ENCODE results near the gene TFPT.
"Not testable (repeated sequence)": the region's sequence is repeated elsewhere in the genome, so short reads cannot be mapped to it uniquely, and the experiment has no call there.

The TFPT gene

GRCh38 chr19:54114340-54115108 is 933 bp downstream of the TFPT start:
- DNase-seq: no peak

DNA sequence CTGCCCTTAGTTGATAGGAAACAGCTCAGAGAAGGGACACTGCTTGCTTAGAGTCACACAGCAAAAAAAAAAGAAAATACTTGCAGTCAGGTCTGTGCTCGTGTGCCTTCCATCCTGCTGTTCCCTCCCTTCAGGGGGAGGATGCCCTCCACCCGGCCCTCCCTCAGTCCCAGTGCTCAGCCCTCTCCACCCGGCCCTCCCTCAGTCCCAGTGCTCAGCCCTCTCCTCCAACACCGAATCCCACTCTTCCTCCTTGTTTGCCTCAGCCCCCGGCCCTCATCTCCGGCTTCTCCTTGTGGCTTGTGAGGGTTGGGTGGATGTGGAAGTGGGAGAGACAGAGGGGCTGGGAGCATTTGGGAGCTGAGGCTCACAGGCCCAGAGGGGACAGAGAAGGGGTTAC is 5.8 kb downstream of the TFPT start:
- DNase-seq: no peak

DNA sequence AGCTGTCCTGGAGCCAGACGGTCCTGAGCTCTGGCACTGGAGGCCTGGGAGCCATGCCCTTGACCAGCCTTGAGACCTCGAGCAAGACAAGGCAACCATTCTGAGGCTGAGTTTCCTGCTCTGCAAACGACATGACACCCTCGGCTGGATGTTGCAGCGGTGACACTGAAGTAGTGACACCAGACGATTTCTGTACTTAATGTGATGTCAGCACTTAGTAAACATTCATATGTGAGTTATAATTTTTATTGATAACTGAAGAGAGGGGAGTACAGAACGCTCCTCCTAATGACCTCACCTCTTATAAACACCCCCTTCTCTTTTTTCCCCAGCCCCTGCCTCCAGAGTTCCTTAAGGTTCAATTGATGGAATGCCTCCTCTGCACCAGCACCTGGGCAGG is 7.0 kb downstream of the TFPT start:
- no peak for DNase-seq

DNA sequence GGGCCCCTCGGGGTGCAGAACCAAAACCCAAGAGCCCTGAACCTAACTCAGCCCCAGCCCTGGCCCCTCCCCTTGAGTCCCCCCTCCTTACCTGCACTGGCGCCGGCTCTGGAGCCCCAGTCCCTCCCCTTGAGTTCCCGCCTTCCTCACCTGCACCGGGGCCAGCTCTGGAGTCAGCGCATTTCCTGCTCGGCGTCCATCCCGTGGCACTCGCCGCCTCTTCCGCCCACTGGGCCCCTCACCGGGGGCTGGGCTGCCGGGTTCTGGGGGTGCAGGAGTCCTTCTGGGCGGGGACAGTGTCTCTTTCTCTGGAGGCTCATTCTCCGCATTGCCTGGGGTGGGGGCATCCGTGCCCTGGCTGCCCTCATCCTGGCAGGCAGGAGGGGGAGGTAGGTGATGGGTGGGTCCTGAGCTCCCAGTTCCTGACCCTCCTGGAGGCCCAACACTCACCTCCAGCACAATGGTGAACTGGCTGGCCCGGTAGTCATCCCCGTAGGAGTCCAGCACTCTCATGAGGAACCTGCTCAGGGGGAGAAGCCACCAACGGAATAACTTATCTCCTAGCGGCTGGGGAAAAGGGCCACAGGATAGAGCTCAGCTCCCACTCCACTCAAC is 7.5 kb downstream of the TFPT start:
- no peak for DNase-seq

DNA sequence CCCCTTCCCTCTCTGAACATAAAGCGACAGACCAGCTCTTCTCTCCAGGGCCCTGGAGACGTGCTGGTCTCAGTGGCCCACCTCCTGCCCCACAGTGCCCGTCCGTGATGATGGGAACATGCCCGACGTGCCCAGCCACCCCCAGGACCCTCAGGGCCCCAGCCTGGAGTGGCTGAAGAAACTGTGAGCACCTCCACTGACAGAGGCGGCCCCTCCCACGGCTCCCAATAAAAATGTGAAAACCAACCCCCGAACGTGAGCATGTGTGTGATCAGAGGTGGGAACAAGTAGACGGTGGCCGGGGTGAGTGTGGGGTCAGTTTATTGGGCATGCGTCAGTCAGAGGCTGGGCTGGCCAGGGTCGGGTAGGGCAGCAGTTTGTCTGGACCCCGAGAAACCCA is 8.7 kb downstream of the TFPT start:
- no peak for DNase-seq

DNA sequence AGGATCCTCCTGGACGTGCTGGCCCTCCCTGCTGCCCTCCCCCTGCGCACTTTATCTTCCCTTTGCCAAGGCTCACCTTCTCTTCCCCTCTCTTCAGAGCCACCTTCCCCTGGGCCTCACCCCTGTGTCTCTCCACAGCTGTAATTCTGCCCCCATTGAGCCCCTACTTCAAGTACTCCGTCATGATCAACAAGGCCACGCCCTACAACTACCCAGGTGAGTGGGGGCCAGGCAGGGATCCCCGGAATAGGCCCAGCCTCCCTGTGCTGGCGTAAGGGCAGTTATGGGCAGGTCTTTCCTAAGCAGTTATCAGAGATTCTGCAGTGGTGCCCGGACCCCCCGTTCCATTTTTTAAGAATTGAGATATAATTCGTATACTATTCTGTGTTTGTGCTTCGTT is 9.7 kb downstream of the TFPT start:
- no peak for DNase-seq

GRCh38 chr19:54104998-54105715 is 10.3 kb downstream of the TFPT start:
- DNase-seq: no peak

GRCh38 chr19:54102421-54103169 is 12.9 kb downstream of the TFPT start, which contains the start of gene NDUFA3:
Gene NDUFA3, plus strand, starts transcription at chr19:54102855. Its CDS starts 24 bp downstream, at chr19:54102879.
- peak; percentile 98 for DNase-seq

DNA sequence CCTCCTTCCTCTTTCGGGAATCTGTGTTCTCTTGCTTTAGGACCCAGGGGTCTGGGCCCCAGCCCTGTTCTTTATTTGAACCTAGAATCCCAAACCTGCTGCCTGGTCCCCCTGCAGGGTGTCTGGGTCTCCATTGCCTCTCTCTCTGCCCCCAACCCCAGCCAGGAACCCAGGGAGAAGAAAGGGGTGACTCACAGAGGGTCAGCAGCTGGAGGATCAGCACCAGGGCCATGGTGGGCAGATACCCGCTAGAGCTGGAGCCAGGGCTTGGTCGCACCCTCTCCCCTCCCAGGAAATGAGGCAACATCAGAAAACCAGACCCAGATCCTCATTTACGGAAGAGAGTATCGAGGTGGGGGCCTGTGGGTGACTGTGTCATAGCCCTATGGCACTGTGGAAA is 14.9 kb downstream of the TFPT start, which contains the start of gene OSCAR:
Gene OSCAR, minus strand, starts transcription at position 243 of the 400 bp plus-strand sequence. Its CDS starts 11 bp downstream, at position 232.
- no peak for DNase-seq

- not testable (repeated sequence) for DNase-seq
Observed at GRCh38 chr19:54099903-54100255, 15.6 kb downstream of the TFPT start.

GRCh38 chr19:54099190-54099902 is 16.1 kb downstream of the TFPT start:
- no peak for DNase-seq

GRCh38 chr19:54096617-54097106 is 18.8 kb downstream of the TFPT start:
- DNase-seq: no peak

- DNase-seq: not testable (repeated sequence)
Observed at GRCh38 chr19:54095859-54096616, 19.4 kb downstream of the TFPT start.

DNA sequence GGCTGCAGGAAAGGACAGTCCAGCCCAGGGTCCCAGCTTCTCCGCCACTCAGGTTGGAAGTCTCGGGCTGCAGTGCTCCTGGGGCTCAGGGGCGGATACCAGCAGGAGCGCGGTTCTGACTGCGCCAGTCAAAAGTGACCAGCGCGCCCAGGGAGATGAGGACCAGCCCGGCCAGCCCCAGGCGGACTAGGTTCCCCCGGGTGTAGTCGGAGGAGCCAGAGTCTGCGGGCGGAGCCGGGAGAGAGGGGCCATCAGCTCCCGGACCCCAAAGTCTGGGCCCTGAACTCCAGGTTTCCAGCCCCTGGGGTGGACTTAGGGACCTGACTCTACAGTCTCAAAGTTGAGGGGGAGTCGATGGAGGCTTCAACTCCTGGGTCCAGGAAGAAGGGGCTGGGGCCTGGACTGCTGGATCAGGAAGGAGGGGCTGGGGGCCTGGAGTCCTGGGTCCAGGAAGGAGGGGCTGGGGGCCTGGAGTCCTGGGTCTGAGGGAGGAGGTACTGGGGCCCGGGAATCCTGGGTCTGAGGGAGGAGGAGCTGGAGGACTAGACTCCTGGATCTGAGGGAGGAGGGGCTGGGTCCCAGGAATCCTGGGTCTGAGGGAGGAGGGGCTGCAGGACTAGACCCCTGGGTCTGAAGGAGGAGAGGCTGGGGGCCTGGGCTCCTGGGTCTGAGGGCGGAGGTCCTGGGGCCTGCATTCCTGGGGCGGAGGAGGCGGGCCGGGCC is 20.2 kb downstream of the TFPT start:
- DNase-seq: no peak

DNA sequence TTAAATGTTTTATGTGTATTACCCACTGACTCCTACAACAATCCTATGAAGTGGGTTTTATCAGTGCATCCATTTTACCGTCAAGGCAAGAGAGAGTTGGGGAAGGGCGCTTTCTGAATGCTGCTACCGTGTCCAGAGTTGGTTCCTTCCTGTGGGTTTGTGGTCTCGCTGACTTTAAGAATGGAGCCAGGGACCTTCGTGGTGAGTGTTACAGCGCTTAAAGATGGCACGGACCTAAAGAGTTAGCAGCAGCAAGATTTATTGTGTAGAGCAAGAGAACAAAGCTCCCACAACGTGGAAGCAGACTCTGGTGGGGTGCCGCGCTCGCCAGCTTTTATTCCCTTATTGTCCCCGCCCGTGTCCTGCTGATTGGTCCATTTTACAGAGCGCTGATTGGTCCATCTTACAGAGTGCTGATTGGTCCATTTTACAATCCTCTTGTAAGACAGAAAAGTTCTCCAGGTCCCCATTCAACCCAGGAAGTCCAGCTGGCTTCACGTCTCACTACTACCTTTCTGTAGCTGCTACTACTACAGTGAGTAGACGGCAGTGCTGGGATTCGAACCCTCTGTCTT is 20.9 kb downstream of the TFPT start:
- DNase-seq: no peak

GRCh38 chr19:54084410-54084809 is 31.0 kb downstream of the TFPT start:
- DNase-seq: no peak

DNA sequence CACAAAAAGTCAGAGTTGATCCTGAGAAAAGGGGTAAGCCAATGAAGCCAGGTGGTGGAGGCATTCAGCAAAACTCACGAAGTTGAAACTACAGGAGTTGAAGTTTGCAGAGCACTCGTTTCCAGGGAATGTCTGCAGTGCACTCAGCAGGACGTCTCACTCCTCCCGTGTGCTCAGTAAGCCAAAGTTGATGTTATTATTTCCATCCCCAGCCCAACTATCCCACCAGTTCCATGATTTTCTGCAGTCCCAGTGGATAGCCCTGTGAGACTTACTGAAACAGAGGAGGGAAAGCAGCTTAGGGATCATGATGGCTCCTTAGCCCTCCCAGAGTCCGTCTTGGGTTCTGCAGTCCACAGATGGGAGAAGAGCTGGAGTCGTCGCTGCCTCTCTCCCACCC is 34.4 kb downstream of the TFPT start, which contains the start of gene TARM1:
Gene TARM1, minus strand, starts transcription at position 334 of the 400 bp plus-strand sequence. Its CDS starts 25 bp downstream, at position 309.
- no peak for DNase-seq

- no peak for DNase-seq
Observed at GRCh38 chr19:54077334-54077733, 38.1 kb downstream of the TFPT start.

GRCh38 chr19:54074851-54075250 is 40.6 kb downstream of the TFPT start:
- no peak for DNase-seq

DNA sequence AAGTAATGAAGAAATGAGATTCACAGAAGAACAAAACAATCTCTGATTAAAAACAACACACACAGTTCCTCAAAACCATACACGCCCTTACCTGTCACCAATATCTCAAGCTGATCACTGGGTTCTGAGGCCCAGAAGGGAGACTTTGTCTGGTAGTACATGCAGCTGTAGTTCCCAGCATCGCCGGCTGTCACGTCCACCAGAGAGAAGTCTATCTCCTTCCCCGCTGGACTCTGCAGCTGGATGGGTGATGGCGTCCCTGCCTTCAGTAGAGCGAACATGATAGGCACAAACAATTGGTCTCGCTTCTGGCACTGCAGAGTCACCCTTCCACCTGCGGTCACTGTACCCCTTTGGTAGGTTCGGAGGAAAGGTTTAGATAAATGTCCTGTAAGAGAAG is 41.6 kb downstream of the TFPT start:
- DNase-seq: no peak
